Keratinocyte (primary cell): ENCODE measurements around the gene NDUFS2.

ENCODE experiments used
- CTCF ChIP-seq, 3 experiments: IDR thresholded peaks in 1 of 3; conservative IDR thresholded peaks in 1 of 3; optimal IDR thresholded peaks in 1 of 3; 2 replicates in 2 of 3; 3 replicates in 1 of 3; pipeline versions ENCODE3 to v1.5.1; 2011; ENCODE audit warnings: low read length in 3 of 3, mild to moderate bottlenecking in 3 of 3, moderate library complexity in 2 of 3, control low read depth in 1 of 3, inconsistent platforms in 1 of 3; ENCODE audit not compliant: insufficient read depth in 2 of 3; ENCODE audit errors: extremely low read depth in 1 of 3
- EZH2 ChIP-seq: IDR thresholded peaks from one replicate; pipeline ENCODE4 v1.6.1; 2012; ENCODE audit warnings: inconsistent platforms, mild to moderate bottlenecking, low read length, moderate library complexity

- TF ChIP-seq CTCF (optimal IDR thresholded peaks at IDR 0.05 in 1 of 3, IDR thresholded peaks at IDR 0.05 in 1 of 3, conservative IDR thresholded peaks at IDR 0.05 in 1 of 3; ENCODE audit: extremely low read depth in 1 of 3, insufficient read depth in 2 of 3, low read length in 3 of 3) (no peak), EZH2 (no peak)
Observed at GRCh38 chr1:161185282-161185682, 16.9 kb upstream of the NDUFS2 start.
